Hypothalamus (tissue), 51 donors: ENCODE data around the gene WDR48.
A peak's percentile ranks its signal among the peaks of the same experiment; 100 is the strongest.

Experiments used
- DNase-seq, 51 donors: peaks; one replicate each; lab custom pipeline; 2025; lab: John Stamatoyannopoulos, UW

WDR48 gene

DNA sequence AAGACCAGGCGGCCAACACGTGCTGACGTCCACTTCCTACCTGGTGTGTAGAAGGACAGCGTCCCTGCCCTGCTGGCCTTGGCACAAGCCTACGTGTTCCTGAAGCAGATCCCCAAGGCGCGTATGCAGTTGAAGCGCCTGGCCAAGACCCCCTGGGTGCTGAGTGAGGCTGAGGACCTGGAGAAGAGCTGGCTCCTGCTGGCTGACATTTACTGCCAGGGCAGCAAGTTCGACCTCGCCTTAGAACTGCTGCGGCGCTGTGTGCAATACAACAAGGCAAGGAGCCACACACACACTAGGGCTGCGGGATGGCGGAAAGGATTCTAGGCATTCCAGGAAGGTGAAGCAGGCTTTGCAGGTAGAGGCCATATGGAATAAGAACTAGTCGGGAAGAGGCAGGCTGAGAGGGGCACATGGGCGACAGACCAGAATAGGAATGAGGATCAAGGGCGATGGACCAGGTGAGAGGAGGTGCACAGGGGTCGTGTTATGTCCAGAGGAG is 85.7 kb downstream of the WDR48 start:
- no peak for DNase-seq

- no peak for DNase-seq
Observed at GRCh38 chr3:39137991-39138803, 86.4 kb downstream of the WDR48 start.

DNA sequence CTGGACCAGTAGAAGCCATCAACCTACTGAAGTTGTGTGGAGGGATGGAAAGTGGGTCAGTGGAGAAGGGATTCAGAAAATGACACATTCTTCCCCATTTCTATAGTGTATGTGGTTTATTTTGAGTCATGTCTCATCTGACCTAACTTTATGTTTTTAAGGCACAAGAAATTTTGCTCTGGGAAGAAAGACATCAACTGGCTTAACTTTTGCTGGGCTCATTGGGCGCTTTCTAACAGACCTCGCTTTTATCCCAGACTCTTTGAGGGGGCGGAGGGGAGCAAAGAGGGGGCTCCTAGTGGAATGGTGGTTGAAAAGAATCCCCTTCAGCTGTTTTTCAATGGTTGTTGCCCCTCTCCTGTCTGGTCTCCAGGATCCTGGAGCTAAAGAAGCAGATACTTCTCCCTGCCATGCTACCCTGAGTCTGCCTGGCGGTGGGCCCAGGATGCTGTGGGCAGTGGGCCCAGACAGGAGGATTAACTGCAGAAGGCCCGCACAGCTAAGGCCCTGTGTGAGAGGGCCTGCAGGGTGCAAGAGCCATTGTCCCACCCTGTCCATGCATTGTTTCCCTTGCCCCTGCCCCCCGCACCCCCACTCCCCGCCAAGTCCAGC is 87.1 kb downstream of the WDR48 start:
- peak in 36 of 51 donors; percentile 17 to 85 (median 64) for DNase-seq

GRCh38 chr3:39139442-39139841 is 87.6 kb downstream of the WDR48 start:
- no peak for DNase-seq

- DNase-seq = no peak
Observed at GRCh38 chr3:39140341-39140971, 88.6 kb downstream of the WDR48 start.

DNA sequence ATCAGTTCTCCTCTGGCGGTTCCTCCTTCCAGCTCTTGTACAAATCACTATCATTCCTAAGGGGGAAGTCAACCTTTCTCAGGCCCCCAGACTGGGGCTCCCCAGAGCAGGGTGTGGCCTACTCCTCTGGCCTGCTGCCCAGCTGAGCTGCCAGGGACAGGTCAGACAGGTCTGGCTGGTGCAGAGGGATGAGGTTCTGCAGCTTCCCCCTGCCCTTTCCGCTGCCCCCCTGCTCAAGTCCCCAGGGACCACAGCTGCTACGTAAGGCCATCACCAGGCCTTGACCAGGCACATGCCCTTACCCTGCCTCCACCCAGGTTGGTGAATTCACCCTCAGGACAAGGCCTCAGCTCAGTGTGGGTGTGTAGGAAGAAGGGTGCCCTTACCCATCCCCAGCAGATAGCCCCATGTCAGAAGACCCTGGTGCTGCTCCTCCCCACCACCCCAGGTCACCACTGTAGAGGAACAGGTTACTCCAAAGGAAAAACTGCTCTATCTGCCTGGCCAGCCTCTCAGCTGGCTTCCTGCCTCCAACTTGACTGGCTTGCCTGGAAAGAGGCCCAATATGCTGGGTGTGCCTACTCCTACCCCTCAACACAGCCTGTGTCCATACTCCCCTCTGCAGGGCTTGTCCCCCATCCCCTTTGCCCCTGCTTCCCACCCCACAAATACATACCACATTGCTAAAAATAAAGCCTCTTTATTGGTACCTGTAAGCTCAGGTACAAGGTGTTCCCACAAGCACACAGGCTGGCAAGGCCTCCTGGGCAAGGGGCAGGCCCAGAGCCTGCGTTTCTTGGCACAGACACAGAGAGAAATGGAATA is 89.6 kb downstream of the WDR48 start:
- DNase-seq = no peak

DNA sequence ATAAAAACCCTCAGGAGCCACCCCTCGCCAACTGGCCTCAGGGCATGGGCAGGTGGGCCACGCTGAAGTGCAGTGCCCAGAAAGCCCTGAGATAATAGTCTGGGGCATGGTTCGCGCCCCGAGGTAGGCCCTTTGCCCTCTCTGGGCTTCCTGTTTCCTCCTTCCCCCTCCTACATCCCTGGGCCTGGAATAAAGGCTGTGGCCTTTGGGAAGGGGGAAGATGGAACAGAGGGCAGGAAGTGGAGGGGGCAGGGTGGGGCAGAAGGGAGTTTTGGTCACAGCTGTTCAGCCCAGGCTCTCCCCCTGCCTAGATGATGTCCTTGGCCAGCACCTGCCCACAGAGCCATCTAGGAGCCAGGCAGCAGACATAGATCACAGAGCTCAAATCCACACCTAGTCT is 90.3 kb downstream of the WDR48 start:
- no peak for DNase-seq

- peak in 3 of 51 donors; percentile 20 to 55 (median 25) for DNase-seq
Observed at GRCh38 chr3:39143051-39143885, 91.5 kb downstream of the WDR48 start.

DNA sequence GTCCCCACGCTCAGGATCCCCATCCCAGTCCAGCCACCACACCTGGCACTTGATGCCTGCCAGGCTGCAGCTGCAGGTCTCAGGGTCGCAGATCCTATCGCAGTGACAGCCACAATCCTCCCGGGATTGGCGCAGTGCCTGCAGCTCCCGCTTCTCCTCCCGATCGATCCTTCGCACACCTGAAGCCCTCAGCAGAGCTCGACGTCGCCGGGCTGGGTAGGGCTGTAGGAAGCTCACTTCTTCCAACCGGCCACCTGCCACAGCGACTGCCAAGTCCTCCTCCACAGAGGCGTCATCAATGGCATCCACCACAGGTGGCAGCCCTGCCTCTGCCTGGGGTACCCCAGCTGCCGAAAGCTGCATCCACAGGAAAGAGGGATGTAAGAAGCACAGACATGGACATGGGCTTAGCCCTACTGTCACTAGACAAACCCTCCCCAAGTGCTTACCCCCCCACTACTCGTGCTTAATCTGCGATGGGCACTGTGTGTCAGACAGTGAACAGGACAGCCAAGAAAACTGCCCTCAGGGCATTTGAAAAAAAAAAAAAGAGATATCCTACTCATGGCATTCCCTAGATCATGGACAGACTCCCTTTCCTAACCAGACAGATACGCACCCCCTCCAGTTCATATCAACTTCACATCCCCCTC is 92.4 kb downstream of the WDR48 start:
- DNase-seq = no peak

GRCh38 chr3:39144748-39145380 is 93.0 kb downstream of the WDR48 start:
- DNase-seq = no peak

DNA sequence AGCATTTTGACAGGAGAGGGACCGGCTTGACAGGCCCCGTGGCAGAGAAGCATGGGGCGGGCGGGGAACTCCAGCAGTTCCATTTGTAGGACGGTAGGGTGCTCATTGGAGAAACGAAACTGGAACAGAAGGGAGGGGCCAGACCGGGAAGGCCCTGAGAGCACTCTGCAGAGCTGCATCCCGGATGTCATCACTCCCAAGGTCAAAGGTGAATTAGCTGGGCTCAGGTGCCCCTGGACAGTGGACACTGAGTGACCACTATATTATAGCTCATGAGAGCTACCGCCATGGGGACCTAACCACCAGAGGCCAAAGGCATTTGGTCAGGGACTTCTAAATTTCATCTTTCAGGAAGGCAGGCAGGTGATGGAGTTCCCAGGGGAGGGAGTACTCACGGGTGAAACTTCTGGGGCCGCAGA is 94.3 kb downstream of the WDR48 start:
- peak in 1 of 51 donors; percentile 22 for DNase-seq
